HS-27A (cell line): ENCODE measurements around the gene PANK1.
A peak's percentile ranks its signal among the peaks of the same experiment; 100 is the strongest.
"Not testable (repeated sequence)": the region's sequence is repeated elsewhere in the genome, so short reads cannot be mapped to it uniquely, and the experiment has no call there.

Experiments
- DNase-seq: peaks from one replicate; pipeline ENCODE4 v3.0.0-alpha.2; 2012; ENCODE audit warnings: low read depth, missing footprints

Gene PANK1

GRCh38 chr10:89651916-89652573 is 7.0 kb upstream of the PANK1 start:
- no peak for DNase-seq

- no peak for DNase-seq
Observed at GRCh38 chr10:89651205-89651915, 6.3 kb upstream of the PANK1 start.

GRCh38 chr10:89649051-89649450 is 4.0 kb upstream of the PANK1 start:
- no peak for DNase-seq

GRCh38 chr10:89648074-89648473 is 3.0 kb upstream of the PANK1 start:
- no peak for DNase-seq

GRCh38 chr10:89646889-89647657 is 2.0 kb upstream of the PANK1 start:
- no peak for DNase-seq

GRCh38 chr10:89645742-89646172 is 715 bp upstream of the PANK1 start:
- DNase-seq, result no peak

GRCh38 chr10:89644691-89644966 is 413 bp downstream of the PANK1 start:
- no peak for DNase-seq

GRCh38 chr10:89643812-89644690 is 991 bp downstream of the PANK1 start:
- peak; percentile 83 for DNase-seq

- no peak for DNase-seq
Observed at GRCh38 chr10:89643431-89643811, 1.6 kb downstream of the PANK1 start.

- no peak for DNase-seq
Observed at GRCh38 chr10:89642193-89642592, 2.8 kb downstream of the PANK1 start.

- DNase-seq, result no peak
Observed at GRCh38 chr10:89640241-89640640, 4.8 kb downstream of the PANK1 start.

- no peak for DNase-seq
Observed at GRCh38 chr10:89639326-89639725, 5.7 kb downstream of the PANK1 start.

- no peak for DNase-seq
Observed at GRCh38 chr10:89637113-89637512, 7.9 kb downstream of the PANK1 start.

- no peak for DNase-seq
Observed at GRCh38 chr10:89634637-89635036, 10.4 kb downstream of the PANK1 start.

- no peak for DNase-seq
Observed at GRCh38 chr10:89633484-89633883, 11.6 kb downstream of the PANK1 start.

- DNase-seq, result no peak
Observed at GRCh38 chr10:89632824-89633223, 12.2 kb downstream of the PANK1 start.

GRCh38 chr10:89627830-89628229 is 17.2 kb downstream of the PANK1 start:
- no peak for DNase-seq

- DNase-seq, result no peak
Observed at GRCh38 chr10:89625041-89625765, 19.8 kb downstream of the PANK1 start.

GRCh38 chr10:89624020-89624419 is 21.0 kb downstream of the PANK1 start:
- DNase-seq, result no peak

GRCh38 chr10:89622151-89622550 is 22.9 kb downstream of the PANK1 start:
- no peak for DNase-seq

- DNase-seq, result no peak
Observed at GRCh38 chr10:89621438-89621837, 23.6 kb downstream of the PANK1 start.

GRCh38 chr10:89620296-89620695 is 24.7 kb downstream of the PANK1 start:
- DNase-seq, result not testable (repeated sequence)
